MM.1S (cell line): Measurements from ENCODE around the gene GABARAP.

Experiments used
- DNase-seq: peaks from one replicate; pipeline ENCODE4 v3.0.0-alpha.2; 2015
- H2AFZ ChIP-seq: fragments of 300-600 bp; sonication (generic); 2 replicates; pipeline ENCODE4 v1.6.0; 2016; ENCODE audit warnings: antibody characterized with exemption, low read length
- H3F3A ChIP-seq: fragments of 300-600 bp; sonication (generic); 2 replicates; pipeline ENCODE4 v1.6.1; 2016; ENCODE audit warnings: mild to moderate bottlenecking, antibody characterized with exemption, low read length, moderate library complexity, mixed read lengths; ENCODE audit not compliant: insufficient read depth
- H3K27ac ChIP-seq: fragments of 300-600 bp; sonication (generic); 2 replicates; pipeline ENCODE4 v1.5.1; 2016; ENCODE audit warnings: mild to moderate bottlenecking, low read length
- H3K27me3 ChIP-seq: fragments of 300-600 bp; sonication (generic); replicated peaks from 2 replicates; pipeline ENCODE4 v1.6.0; 2016; ENCODE audit warnings: low read length; ENCODE audit not compliant: insufficient read depth
- H3K36me3 ChIP-seq: fragments of 300-600 bp; sonication (generic); replicated peaks from 2 replicates; pipeline ENCODE4 v1.6.1; 2016; ENCODE audit warnings: mild to moderate bottlenecking, low read length, mixed read lengths; ENCODE audit not compliant: insufficient read depth
- H3K4me1 ChIP-seq: fragments of 300-600 bp; sonication (generic); 2 replicates; pipeline ENCODE4 v1.6.1; 2016; ENCODE audit warnings: low read length, mixed read lengths
- H3K4me2 ChIP-seq: fragments of 300-600 bp; sonication (generic); 2 replicates; pipeline ENCODE4 v1.6.0; 2016; ENCODE audit warnings: low read depth, low read length
- H3K4me3 ChIP-seq: fragments of 300-600 bp; sonication (generic); 2 replicates; pipeline ENCODE4 v1.5.1; 2016; ENCODE audit warnings: low read length, mixed read lengths
- H3K79me2 ChIP-seq: fragments of 300-600 bp; sonication (generic); 2 replicates; pipeline ENCODE4 v1.6.1; 2016; ENCODE audit warnings: mixed run types, low read length, mixed read lengths
- H3K9ac ChIP-seq: fragments of 300-600 bp; sonication (generic); 2 replicates; pipeline ENCODE4 v1.6.1; 2016; ENCODE audit warnings: low read length, mixed read lengths
- H3K9me2 ChIP-seq: fragments of 300-600 bp; sonication (generic); replicated peaks from 2 replicates; pipeline ENCODE4 v1.6.1; 2016; ENCODE audit warnings: mild to moderate bottlenecking, low read length, mixed read lengths; ENCODE audit not compliant: insufficient read depth
- H3K9me3 ChIP-seq: fragments of 300-600 bp; sonication (generic); replicated peaks from 2 replicates; pipeline ENCODE4 v1.6.1; 2016; ENCODE audit warnings: mild to moderate bottlenecking, low read length, mixed read lengths; ENCODE audit not compliant: insufficient read depth
- H4K20me1 ChIP-seq: fragments of 300-600 bp; sonication (generic); 2 replicates; pipeline ENCODE4 v1.6.1; 2016; ENCODE audit warnings: mild to moderate bottlenecking, low read length, moderate library complexity, mixed read lengths; ENCODE audit not compliant: insufficient read depth
- CTCF ChIP-seq: fragments of 300-600 bp; sonication (generic); IDR thresholded peaks from 2 replicates; pipeline ENCODE4 v1.5.1; 2016; ENCODE audit warnings: antibody characterized with exemption, low read length, mixed read lengths
- EZH2 ChIP-seq: fragments of 300-600 bp; sonication (generic); optimal IDR thresholded peaks from 2 replicates; pipeline ENCODE3; 2017; ENCODE audit warnings: low read depth, mild to moderate bottlenecking, antibody characterized with exemption, low read length, mixed read lengths
- EZH2phosphoT487 ChIP-seq: fragments of 300-600 bp; sonication (generic); IDR thresholded peaks from 2 replicates; pipeline ENCODE4 v1.6.1; 2018; ENCODE audit warnings: antibody characterized with exemption, low read length

GABARAP gene

GRCh38 chr17:7203391-7203790, 38.9 kb downstream of the GABARAP start:
- no peaks in the 10 kb centered on the region for H3F3A ChIP-seq
- no peaks in the 10 kb centered on the region for H3K36me3 ChIP-seq
- no peaks in the 10 kb centered on the region for H4K20me1 ChIP-seq
- no peak overlapping the region for H2AFZ ChIP-seq
- H3K4me1 ChIP-seq, result no peaks in the 10 kb centered on the region; the same call in 1 of the 2 replicates
- no peak for DNase-seq
- H3K9ac ChIP-seq, result no peak overlapping the region
- no peak overlapping the region for H3K4me3 ChIP-seq
- H3K79me2 ChIP-seq, result no peaks in the 10 kb centered on the region
- no peak overlapping the region for H3K4me2 ChIP-seq
- no peaks in the 10 kb centered on the region for H3K9me3 ChIP-seq
- H3K27me3 ChIP-seq, result peaks cover 81% of the 10 kb centered on the region
- no peak overlapping the region for H3K27ac ChIP-seq
- no peaks in the 10 kb centered on the region for H3K9me2 ChIP-seq
- TF ChIP-seq EZH2phosphoT487, result no peak
- TF ChIP-seq EZH2, result no peak
- TF ChIP-seq CTCF, result no peak

DNA sequence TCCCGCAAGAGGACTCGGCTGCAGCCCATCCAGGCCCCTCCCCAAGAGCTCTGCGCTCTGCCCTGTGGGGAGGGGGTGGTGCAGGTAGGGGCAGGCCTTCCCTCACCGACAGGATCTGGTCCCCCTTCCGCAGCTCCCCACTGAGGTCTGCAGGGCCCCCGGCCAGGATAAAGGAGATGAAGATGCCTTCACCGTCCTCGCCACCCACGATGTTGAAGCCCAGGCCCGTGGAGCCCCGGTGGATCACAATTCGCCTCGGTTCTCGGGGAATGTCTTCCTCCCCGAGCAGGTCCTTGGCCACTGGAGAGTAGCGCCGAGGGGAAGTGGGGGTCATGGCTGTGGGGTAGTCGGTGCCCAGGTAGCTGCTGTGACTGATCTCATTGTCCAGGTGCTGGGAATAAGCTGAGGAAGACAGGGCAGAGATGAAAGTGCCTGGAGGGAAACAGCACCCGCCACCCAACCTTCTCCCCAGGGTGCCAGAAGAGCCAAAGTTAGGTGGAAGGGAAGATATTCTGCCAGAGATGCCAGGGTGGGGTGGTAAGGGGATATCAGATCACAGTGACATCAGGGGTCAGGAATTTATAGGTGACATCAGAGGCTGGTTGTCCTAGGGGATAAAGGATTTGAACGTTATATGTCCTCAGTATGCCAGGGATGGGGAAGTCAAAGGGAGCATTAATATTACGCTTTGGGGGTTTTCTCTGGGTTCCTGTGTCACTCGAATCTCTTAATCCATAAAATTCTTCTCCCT, 45.4 kb downstream of the GABARAP start:
- Histone ChIP-seq H3K9me3 (no peaks in the 10 kb centered on the region), H3K9ac (no peak overlapping the region), H3K4me3 (no peak overlapping the region), H4K20me1 (no peaks in the 10 kb centered on the region), H3K79me2 (no peaks in the 10 kb centered on the region), H3K27ac (no peak overlapping the region), H3K4me2 (no peak overlapping the region), H3K4me1 (no peaks in the 10 kb centered on the region), H3F3A (no peaks in the 10 kb centered on the region), H3K27me3 (peaks cover 92% of the 10 kb centered on the region), H2AFZ (no peak overlapping the region), H3K36me3 (no peaks in the 10 kb centered on the region), H3K9me2 (no peaks in the 10 kb centered on the region)
- no peak for TF ChIP-seq EZH2
- TF ChIP-seq CTCF, result no peak
- no peak for TF ChIP-seq EZH2phosphoT487
- no peak for DNase-seq

GRCh38 chr17:7195971-7196370, 46.3 kb downstream of the GABARAP start:
- no peak overlapping the region for H2AFZ ChIP-seq
- H4K20me1 ChIP-seq, result no peaks in the 10 kb centered on the region
- no peak overlapping the region for H3K9ac ChIP-seq
- no peaks in the 10 kb centered on the region for H3K4me1 ChIP-seq
- H3K4me2 ChIP-seq, result no peak overlapping the region
- H3K27ac ChIP-seq, result no peak overlapping the region
- DNase-seq, result no peak
- H3K9me2 ChIP-seq, result no peaks in the 10 kb centered on the region
- H3K27me3 ChIP-seq, result peaks cover 91% of the 10 kb centered on the region
- no peaks in the 10 kb centered on the region for H3K79me2 ChIP-seq
- H3K36me3 ChIP-seq, result no peaks in the 10 kb centered on the region
- no peaks in the 10 kb centered on the region for H3F3A ChIP-seq
- TF ChIP-seq CTCF (no peak), EZH2phosphoT487 (no peak), EZH2 (no peak)
- no peak overlapping the region for H3K4me3 ChIP-seq
- H3K9me3 ChIP-seq, result no peaks in the 10 kb centered on the region
